ENCODE results near the gene NOXO1.

GRCh38 chr16:2019518-2019920 lies 38.2 kb upstream of the NOXO1 start, which contains the start of gene NPW:
- TF ChIP-seq CTCF (IDR thresholded peaks at IDR 0.05), result peak in 1 of 6 experiments; percentile 4
- no peak for TF ChIP-seq POLR2A (IDR thresholded peaks at IDR 0.05)

All from upper lobe of left lung (tissue), 4 donors.